Naive thymus-derived CD4-positive, alpha-beta T cell (primary cell): ENCODE results near the gene NAGK. TPM values are rescaled to one million over a fixed set of nuclear protein-coding genes. Genes with fewer than 3 reads are reported as not detected.
"Not testable (repeated sequence)": the region's sequence is repeated elsewhere in the genome, so short reads cannot be mapped to it uniquely, and the experiment has no call there.

Experiments used
- ATAC-seq: fragments of 150-1000 bp; cut with Tn5 transposase; 2 replicates; pipeline ENCODE4 v1.10.0; 2021; ENCODE audit warnings: mild to moderate bottlenecking, moderate library complexity
- CTCF ChIA-PET: fragments of 350-600 bp; sonication (Branson Sonifier 250); formaldehyde crosslinking; loops from one replicate; lab custom pipeline; 2021; ENCODE audit warnings: antibody characterized with exemption; lab: Charles Lee
- POLR2A ChIA-PET: fragments of 350-600 bp; sonication (Branson Sonifier 250); formaldehyde crosslinking; loops from one replicate; lab custom pipeline; 2021; ENCODE audit warnings: antibody characterized with exemption, inconsistent platforms; lab: Charles Lee
- DNase-seq, 9 donors: peaks; one replicate each; pipeline versions ENCODE4 v3.0.0 to v3.0.0-alpha.2; 2020 to 2022; ENCODE audit warnings: mixed read lengths in 1 of 9
- H3K27ac ChIP-seq: one replicate; pipeline ENCODE4 v1.7.0; 2013; ENCODE audit warnings: mild to moderate bottlenecking, low read depth, low read length, moderate library complexity
- H3K27me3 ChIP-seq, 2 donors: one replicate each; pipeline ENCODE4 v1.7.0; 2013; ENCODE audit warnings: low read length in 2 of 2, mild to moderate bottlenecking in 2 of 2, moderate library complexity in 2 of 2; ENCODE audit not compliant: control insufficient read depth in 2 of 2, insufficient read depth in 2 of 2
- H3K36me3 ChIP-seq, 3 experiments: 1 replicate in 2 of 3; 2 replicates in 1 of 3; pipeline ENCODE4 v1.7.0; 2013; ENCODE audit warnings: low read length in 3 of 3, mild to moderate bottlenecking in 3 of 3, moderate library complexity in 1 of 3; ENCODE audit not compliant: insufficient read depth in 3 of 3, control insufficient read depth in 2 of 3
- H3K4me1 ChIP-seq, 2 donors: one replicate each; pipeline ENCODE4 v1.7.0; 2013; ENCODE audit warnings: low read length in 2 of 2, mild to moderate bottlenecking in 2 of 2, moderate library complexity in 1 of 2; ENCODE audit not compliant: control insufficient read depth in 2 of 2, insufficient read depth in 2 of 2
- H3K4me3 ChIP-seq: 2 replicates; pipeline ENCODE4 v1.7.0; 2013; ENCODE audit warnings: mild to moderate bottlenecking, low read length
- H3K9me3 ChIP-seq, 3 experiments: 1 replicate in 2 of 3; 2 replicates in 1 of 3; pipeline ENCODE4 v1.7.0; 2013; ENCODE audit warnings: low read length in 3 of 3; ENCODE audit not compliant: control insufficient read depth in 2 of 3
- H3K27ac Mint-ChIP-seq, 9 donors: one replicate each; pipeline ENCODE4 v1.8.0; 2020 to 2022; ENCODE audit warnings: mixed read lengths in 9 of 9, mild to moderate bottlenecking in 8 of 9, moderate library complexity in 5 of 9, inconsistent platforms in 2 of 9
- H3K27me3 Mint-ChIP-seq, 5 donors: one replicate each; pipeline ENCODE4 v1.8.0; 2021 to 2022; ENCODE audit warnings: mixed read lengths in 5 of 5, mild to moderate bottlenecking in 1 of 5
- H3K36me3 Mint-ChIP-seq, 5 donors: one replicate each; pipeline ENCODE4 v1.8.0; 2020 to 2022; ENCODE audit warnings: mixed read lengths in 5 of 5, mild to moderate bottlenecking in 3 of 5, inconsistent platforms in 1 of 5
- H3K4me1 Mint-ChIP-seq, 7 donors: one replicate each; pipeline ENCODE4 v1.8.0; 2020 to 2022; ENCODE audit warnings: mixed read lengths in 7 of 7, mild to moderate bottlenecking in 3 of 7, inconsistent platforms in 1 of 7
- H3K4me3 Mint-ChIP-seq, 10 donors: one replicate each; pipeline ENCODE4 v1.8.0; 2020 to 2022; ENCODE audit warnings: mild to moderate bottlenecking in 10 of 10, mixed read lengths in 10 of 10, moderate library complexity in 6 of 10, inconsistent platforms in 2 of 10
- H3K9me3 Mint-ChIP-seq, 11 donors: one replicate each; pipeline ENCODE4 v1.8.0; 2020 to 2022; ENCODE audit warnings: mixed read lengths in 11 of 11, mild to moderate bottlenecking in 4 of 11, inconsistent platforms in 1 of 11, moderate library complexity in 1 of 11
- intact Hi-C, 2 donors: fragments of 100-400 bp; cut with micrococcal nuclease; formaldehyde crosslinking; loops; one replicate each; pipeline ENCODE4 v1.15.1; 2023
- polyA plus RNA-seq, 2 donors: library from polyadenylated mRNA; unstranded; fragments of 300-500 nt; fragmentation: Illumina TruSeq; gene quantifications; one replicate each; pipeline ENCODE4 v1.2.3, GENCODE V29; 2021
- total RNA-seq, 6 experiments: library from RNA in 5 of 6; stranded (reverse) in 5 of 6; gene quantifications; 1 replicate in 5 of 6; 2 replicates in 1 of 6; pipeline ENCODE4 v1.2.3 and lab custom pipeline; 2021 to 2026

The NAGK gene
- total and polyA plus RNA-seq, 7 experiments from 2014 or later: 44.8 to 169 (median 120) TPM

DNA sequence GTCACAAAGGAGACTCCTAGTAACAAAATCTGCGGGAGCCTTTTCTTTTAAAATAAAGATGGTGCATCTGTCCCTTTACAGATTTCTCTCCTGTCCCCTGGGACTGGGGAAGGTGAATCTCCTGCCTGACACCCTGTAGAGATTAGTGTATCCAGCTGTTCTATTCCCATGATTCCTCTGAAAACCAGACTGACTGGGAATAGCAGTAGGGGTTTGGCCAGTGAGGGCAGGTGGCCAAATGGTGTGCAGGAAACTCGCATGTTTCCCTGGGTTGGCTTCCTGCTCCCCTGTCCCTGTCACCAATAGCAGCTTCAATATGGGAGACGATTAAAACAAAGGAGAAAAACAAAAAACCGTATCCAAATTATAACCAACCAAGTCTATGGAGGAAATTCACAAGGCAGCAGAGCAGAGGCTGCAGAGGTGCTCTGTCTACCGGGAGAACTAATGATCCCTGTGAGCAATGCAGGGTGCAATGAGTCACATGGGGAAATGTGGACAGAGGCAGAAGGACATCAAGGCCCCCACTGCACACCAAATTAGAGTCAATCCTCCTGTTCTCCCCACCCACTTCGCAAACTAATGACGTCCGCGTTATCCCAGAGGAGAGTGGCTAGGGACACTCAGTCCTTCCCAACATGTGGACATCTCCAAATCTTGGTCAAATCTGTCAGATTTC is 17.0 kb downstream of the NAGK start:
- H3K27ac Mint-ChIP-seq: peak overlapping the region in 1 of 9 donors; percentile 23
- H3K9me3 ChIP-seq, POLR2A ChIA-PET, H3K36me3 ChIP-seq, CTCF ChIA-PET, H3K9me3 Mint-ChIP-seq, H3K27me3 ChIP-seq, H3K27ac ChIP-seq, H3K4me3 ChIP-seq, H3K36me3 Mint-ChIP-seq, H3K4me3 Mint-ChIP-seq, H3K4me1 ChIP-seq, intact Hi-C loops, DNase-seq, ATAC-seq: not testable (repeated sequence)
- H3K4me1 Mint-ChIP-seq: peaks cover 2 to 20% (median 14%) of the 10 kb centered on the region in 7 donors
- H3K27me3 Mint-ChIP-seq: peaks cover 8 to 24% (median 14%) of the 10 kb centered on the region in 5 donors

DNA sequence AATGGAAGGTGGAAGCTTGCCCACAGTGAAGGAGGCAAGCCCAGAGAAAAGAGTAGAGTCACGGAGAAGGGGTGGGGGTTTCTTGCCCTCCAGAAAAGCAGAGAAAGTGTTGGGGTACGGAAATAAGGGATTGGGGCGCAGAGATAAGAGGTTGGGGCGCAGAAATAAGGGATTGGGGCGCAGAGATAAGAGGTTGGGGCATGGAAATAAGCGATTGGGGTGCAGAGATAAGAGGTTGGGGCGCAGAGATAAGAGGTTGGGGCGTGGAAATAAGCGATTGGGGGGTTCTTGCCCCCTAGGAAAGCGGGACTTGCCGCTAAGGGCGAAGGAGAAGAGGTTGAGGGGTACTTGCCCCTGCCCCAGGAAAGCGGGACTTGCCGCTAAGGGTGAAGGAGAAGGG is 21.0 kb downstream of the NAGK start:
- H3K4me1 ChIP-seq, H3K9me3 Mint-ChIP-seq, intact Hi-C loops, CTCF ChIA-PET, H3K27me3 ChIP-seq, DNase-seq, ATAC-seq, H3K4me3 ChIP-seq, H3K4me3 Mint-ChIP-seq, POLR2A ChIA-PET, H3K27ac Mint-ChIP-seq, H3K27ac ChIP-seq, H3K36me3 ChIP-seq, H3K36me3 Mint-ChIP-seq, H3K4me1 Mint-ChIP-seq, H3K9me3 ChIP-seq: not testable (repeated sequence)
- peaks cover 8 to 24% (median 14%) of the 10 kb centered on the region in 5 donors for H3K27me3 Mint-ChIP-seq

DNA sequence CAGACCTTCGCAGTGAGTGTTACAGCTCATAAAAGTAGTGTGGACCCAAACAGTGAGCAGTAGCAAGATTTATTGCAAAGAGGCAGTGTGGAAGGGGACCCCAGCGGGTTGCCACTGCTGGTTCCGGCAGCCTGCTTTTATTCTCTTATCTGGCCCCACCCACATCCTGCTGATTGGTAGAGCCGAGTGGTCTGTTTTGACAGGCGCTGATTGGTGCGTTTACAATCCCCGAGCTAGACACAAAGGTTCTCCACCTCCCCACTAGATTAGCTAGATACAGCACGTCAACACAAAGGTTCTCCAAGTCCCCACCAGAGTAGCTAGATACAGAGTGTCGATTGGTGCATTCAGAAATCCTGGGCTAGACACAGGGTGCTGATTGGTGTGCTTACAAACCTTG is 23.4 kb downstream of the NAGK start:
- H3K36me3 ChIP-seq, H3K9me3 ChIP-seq, H3K36me3 Mint-ChIP-seq, H3K4me1 ChIP-seq, DNase-seq, H3K27ac Mint-ChIP-seq, H3K9me3 Mint-ChIP-seq, H3K4me3 ChIP-seq, intact Hi-C loops, H3K27ac ChIP-seq, H3K27me3 ChIP-seq, H3K4me3 Mint-ChIP-seq, H3K4me1 Mint-ChIP-seq, ATAC-seq: not testable (repeated sequence)
- H3K27me3 Mint-ChIP-seq: peaks cover 8 to 24% (median 14%) of the 10 kb centered on the region in 5 donors
- CTCF ChIA-PET: interaction anchor here (0.8 kb wide), 1 partner anchor 9 kb away, joined by 3 read pairs; no protein-coding TSS in a partner anchor
- POLR2A ChIA-PET: interaction anchor here (1.1 kb wide), 1 partner anchor 25 kb away, joined by 4 read pairs; no protein-coding TSS in a partner anchor

DNA sequence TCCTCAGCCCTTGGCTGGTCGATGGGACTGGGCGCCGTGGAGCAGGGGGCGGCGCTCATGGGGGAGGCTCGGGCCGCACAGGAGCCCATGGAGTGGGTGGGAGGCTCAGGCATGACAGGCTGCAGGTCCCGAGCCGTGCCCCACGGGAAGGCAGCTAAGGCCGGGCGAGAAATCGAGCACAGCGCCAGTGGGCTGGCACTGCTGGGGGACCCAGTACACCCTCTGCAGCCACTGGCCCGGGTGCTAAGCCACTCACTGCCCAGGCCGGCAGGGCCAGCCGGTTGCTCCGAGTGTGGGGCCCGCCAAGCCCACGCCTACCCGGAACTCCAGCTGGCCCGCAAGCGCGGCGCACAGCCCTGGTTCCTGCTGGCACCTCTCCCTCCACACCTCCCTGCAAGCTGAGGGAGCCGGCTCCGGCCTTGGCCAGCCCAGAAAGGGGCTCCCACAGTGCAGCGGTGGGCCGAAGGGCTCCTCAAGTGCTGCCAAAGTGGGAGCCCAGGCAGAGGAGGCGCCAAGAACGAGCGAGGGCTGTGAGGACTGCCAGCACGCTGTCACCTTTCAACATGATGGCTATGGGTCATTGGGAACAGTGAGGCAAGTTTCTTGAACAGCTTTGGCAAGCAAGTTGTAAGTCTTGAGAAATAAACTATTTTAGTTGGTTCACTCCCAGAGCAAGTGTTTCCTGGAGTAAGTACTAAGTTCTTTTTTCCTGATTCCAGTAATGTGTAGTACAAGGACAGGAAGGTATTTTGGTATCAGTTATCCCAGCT is 24.2 kb downstream of the NAGK start:
- H3K4me3 Mint-ChIP-seq, ATAC-seq, H3K27me3 ChIP-seq, H3K4me1 Mint-ChIP-seq, H3K9me3 ChIP-seq, DNase-seq, H3K36me3 ChIP-seq, intact Hi-C loops, H3K4me1 ChIP-seq, H3K4me3 ChIP-seq, H3K27ac Mint-ChIP-seq, H3K9me3 Mint-ChIP-seq, H3K36me3 Mint-ChIP-seq, H3K27ac ChIP-seq, POLR2A ChIA-PET: not testable (repeated sequence)
- H3K27me3 Mint-ChIP-seq: peaks cover 5 to 23% (median 14%) of the 10 kb centered on the region in 5 donors
- CTCF ChIA-PET: interaction anchor here (0.8 kb wide), 1 partner anchor 9 kb away, joined by 3 read pairs; no protein-coding TSS in a partner anchor

DNA sequence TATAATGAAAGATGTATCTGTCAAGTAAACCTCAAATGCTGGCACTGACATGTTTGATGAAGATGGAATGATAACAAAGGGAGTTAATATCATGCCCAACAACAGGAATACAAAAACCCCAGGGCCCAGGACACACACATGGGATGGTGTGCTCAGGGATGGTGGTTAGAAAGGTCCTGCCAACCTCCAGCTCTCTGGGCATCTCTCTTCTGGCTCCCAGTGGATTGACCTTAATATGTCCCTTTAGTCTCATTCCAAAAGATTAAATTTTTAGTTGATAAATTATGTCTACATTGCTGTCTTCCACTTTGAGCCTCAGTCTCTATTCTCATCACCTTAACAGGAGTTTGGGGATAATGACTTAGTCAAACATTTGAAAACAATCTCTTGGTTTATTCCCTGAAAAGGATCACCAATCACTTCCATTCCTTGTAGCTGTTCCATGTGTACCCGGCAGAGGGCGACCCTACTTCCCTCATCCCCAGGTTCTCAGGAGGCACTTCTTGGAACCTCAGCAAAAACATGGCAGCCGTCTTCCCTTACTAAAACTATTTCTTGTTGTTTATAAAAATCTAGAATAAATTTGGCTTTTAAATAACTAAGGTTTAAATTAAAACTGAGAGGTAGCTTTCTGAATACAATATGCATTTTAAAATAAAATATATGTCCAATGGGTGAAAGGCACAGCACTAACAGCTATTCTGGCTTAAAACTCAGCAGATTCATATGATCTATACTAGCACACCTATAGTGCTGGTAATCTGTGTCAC is 31.9 kb downstream of the NAGK start:
- CTCF ChIA-PET: interaction anchor here (0.7 to 1.5 kb wide), 5 partner anchors 8 to 119 kb away, joined by 3 to 5 read pairs (median 3); no protein-coding TSS in a partner anchor
- no peaks in the 10 kb centered on the region for H3K9me3 ChIP-seq
- H3K4me1 ChIP-seq: no peaks in the 10 kb centered on the region
- POLR2A ChIA-PET: interaction anchor here (0.6 to 2.5 kb wide), 4 partner anchors 28 to 32 kb away, joined by 3 to 8 read pairs (median 5); partner anchors contain the start of genes MCEE, MPHOSPH10 and NAGK
- H3K4me3 ChIP-seq: no peak overlapping the region
- H3K27ac ChIP-seq: no peak overlapping the region
- DNase-seq (peak in 8 of 9 donors; percentile 3 to 44 (median 16)), ATAC-seq (peak; percentile 79)
- H3K4me3 Mint-ChIP-seq: no peak overlapping the region
- no peak overlapping the region for H3K27ac Mint-ChIP-seq
- H3K27me3 ChIP-seq: no peaks in the 10 kb centered on the region
- intact Hi-C loops: loop anchor here in 1 of 2 donors (1.0 kb wide), 2 partner anchors 30 to 91 kb away; partner anchors contain the start of genes MCEE and MPHOSPH10
- peaks cover 0 to 1% (median 0%) of the 10 kb centered on the region in 11 donors for H3K9me3 Mint-ChIP-seq
- peaks cover 0 to 13% (median 4%) of the 10 kb centered on the region in 5 donors for H3K27me3 Mint-ChIP-seq
- peaks cover 0 to 7% (median 0%) of the 10 kb centered on the region in 7 donors for H3K4me1 Mint-ChIP-seq
- H3K36me3 ChIP-seq: no peaks in the 10 kb centered on the region
- peaks cover 0 to under 1% (median 0%) of the 10 kb centered on the region in 5 donors for H3K36me3 Mint-ChIP-seq

DNA sequence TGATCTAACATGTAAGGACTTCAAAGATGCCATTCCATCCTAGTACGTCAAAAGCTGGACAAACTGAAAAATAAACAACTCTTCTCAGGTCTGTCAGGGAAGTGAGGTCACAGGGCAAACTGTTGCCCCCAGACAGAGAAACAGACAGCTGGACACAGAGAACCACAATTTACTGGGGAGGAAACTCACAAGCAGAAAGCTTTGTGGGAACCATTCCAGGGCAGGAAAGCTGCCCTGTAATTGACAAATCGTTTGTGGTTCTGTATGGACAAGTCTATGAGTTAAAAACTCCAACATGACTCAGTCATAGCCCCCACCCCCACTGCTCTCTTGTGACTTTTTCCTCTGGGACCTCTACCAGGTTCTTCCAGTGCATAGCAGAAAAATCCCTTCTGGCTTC is 33.2 kb downstream of the NAGK start:
- peaks cover 0 to 4% (median 0%) of the 10 kb centered on the region in 5 donors for H3K36me3 Mint-ChIP-seq
- Histone ChIP-seq H3K27ac (no peak overlapping the region), H3K27me3 (no peaks in the 10 kb centered on the region), H3K36me3 (no peaks in the 10 kb centered on the region), H3K9me3 (no peaks in the 10 kb centered on the region), H3K4me3 (no peak overlapping the region), H3K4me1 (no peaks in the 10 kb centered on the region)
- H3K4me1 Mint-ChIP-seq: peaks cover 0 to 7% (median 0%) of the 10 kb centered on the region in 7 donors
- no peak overlapping the region for H3K27ac Mint-ChIP-seq
- no peak overlapping the region for H3K4me3 Mint-ChIP-seq
- intact Hi-C loops: no loop called here
- ATAC-seq (no peak), DNase-seq (no peak)
- peaks cover 0 to 12% (median 4%) of the 10 kb centered on the region in 5 donors for H3K27me3 Mint-ChIP-seq
- peaks cover 0 to 2% (median 0%) of the 10 kb centered on the region in 11 donors for H3K9me3 Mint-ChIP-seq
- POLR2A ChIA-PET: interaction anchor here (1.4 to 2.5 kb wide), 2 partner anchors 29 to 31 kb away, joined by 4 to 8 read pairs; partner anchors contain the start of genes MCEE and MPHOSPH10
- CTCF ChIA-PET: interaction anchor here (1.0 kb wide), 2 partner anchors 10 to 30 kb away, joined by 3 read pairs; no protein-coding TSS in a partner anchor
